DMS79 treated with DMSO at 0.1 percent for 48 hours (cell line): ENCODE results near the gene ITGB5.
"Not testable (repeated sequence)": the region's sequence is repeated elsewhere in the genome, so short reads cannot be mapped to it uniquely, and the experiment has no call there.

Experiments used
- DNase-seq: peaks from one replicate; lab custom pipeline; 2025; lab: John Stamatoyannopoulos, UW

Gene ITGB5

DNA sequence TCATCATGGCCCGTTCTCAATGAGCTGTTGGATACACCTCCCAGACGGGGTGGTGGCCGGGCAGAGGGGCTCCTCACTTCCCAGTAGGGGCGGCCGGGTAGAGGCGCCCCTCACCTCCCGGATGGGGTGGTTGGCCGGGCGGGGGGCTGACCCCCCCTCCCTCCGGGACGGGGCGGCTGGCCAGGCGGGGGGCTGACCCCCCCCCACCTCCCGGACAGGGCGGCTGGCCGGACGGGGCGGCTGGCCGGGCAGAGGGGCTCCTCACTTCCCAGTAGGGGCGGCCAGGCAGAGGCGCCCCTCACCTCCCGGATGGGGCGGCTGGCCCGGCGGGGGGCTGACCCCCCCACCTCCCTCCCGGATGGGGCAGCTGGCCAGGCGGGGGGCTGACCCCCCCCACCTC lies 137.3 kb downstream of the ITGB5 start:
- DNase-seq = not testable (repeated sequence)

GRCh38 chr3:124748560-124749198 lies 138.5 kb downstream of the ITGB5 start:
- no peak for DNase-seq

GRCh38 chr3:124747111-124747981 lies 139.8 kb downstream of the ITGB5 start:
- DNase-seq = peak; percentile 91

DNA sequence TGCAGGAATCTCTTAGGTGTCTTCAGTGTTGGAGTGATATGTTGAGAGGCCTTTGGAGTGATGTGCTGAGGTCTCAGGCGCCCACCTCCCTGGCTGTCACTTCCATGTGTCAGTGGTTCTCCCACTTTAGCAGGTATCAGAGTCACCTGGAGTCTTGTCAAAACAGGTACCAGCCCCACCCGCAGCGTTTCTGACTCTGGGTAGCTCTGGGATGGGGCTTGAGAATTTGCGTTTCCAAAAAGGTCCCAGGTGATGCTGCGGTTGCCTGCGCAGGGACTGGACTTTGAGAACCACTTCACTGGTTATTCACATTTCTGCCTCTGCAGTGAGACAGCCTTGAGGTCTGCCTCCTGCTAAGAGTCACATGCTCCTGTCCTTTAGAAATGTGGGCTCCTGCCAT lies 141.4 kb downstream of the ITGB5 start:
- peak; percentile 73 for DNase-seq

DNA sequence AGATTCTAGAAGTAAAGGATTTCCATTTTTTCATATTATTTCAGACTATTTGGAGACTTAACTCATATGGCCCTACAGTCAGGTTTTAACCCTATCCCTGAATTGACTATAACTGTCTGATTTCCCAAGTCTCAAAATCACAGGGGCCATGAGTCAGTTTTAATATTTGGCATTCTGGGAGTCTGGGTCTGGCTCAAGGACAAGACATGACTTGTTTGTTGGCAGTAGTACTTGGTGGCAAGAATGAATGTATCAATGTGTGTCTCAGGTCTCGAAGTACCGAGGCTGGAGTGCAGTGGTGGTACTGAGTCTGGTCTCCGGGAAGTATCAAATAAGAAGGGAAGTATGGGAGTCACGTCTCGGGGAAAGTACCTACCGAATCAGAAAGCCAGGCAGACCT lies 146.1 kb downstream of the ITGB5 start:
- no peak for DNase-seq

DNA sequence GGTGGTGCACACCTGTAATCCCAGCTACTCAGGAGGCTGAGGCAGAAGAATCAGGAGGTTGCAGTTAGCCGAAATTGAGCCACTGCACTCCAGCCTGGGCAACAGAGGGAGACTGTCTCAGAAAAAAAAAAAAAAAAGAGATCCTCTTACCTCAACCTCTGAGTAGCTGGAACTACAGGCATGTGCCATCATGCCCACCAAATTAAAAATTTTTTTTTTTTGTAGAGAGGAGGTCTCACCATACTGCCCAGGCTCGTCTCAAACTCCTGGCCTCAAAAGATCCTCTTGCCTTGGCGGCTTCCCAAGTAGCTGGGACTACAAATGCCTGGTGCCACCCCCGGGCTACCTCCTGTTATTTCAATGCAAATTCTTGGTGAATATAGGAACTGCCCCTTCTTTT lies 155.4 kb downstream of the ITGB5 start:
- no peak for DNase-seq

DNA sequence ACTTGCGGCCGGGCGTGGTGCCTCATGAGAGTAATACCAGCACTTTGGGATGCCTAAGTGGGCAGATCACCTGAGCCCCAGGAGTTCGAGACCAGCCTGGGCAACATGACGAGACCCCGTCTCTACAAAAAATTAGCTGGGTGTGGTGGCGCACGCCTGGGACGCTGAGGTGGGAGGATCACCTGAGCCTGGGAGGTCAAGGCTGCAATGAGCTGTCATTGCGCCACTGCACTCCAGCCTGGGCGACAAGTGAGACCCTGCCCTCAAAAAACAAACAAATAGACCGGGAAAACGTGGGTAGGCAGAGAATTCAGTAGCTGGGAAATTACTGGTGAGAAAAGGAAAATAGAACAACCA lies 156.2 kb downstream of the ITGB5 start:
- DNase-seq = no peak

DNA sequence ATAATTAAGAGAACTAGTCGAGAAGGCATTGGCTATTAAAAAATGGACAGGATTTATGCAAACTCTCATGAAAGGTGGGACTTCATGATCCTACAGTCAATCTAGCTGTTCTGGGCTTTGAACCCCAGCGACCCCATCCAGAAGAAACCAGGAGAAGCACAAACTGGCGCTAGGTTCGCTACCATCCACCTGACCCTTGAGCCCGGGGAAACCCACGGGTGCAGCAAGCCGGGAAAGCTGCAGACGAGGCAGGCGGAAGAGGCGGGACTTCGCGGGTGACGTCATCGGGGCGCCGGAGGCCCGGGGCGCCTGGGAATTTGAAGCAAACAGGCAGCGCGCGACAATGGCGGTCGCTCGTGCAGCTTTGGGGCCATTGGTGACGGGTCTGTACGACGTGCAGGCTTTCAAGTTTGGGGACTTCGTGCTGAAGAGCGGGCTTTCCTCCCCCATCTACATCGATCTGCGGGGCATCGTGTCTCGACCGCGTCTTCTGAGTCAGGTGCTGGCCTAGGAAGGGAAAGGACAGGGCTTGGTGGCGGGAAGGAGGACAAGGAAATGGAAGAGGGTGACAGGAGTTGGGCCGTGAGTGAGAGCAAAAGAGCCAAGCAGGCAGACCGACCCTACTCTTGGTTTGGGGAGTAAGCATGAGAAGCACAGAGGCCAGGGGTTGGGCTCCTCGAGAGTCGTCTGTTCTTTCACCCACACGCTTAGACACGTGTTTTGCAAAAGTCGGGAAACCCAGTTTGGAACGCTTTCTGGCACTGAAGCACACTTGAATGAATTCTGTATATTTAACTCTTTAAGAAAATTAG lies 156.8 kb downstream of the ITGB5 start, which contains the start of gene UMPS:
TSS of gene UMPS (plus strand) at position 324 of the 812 bp plus-strand sequence. CDS start at position 344, 20 bp downstream.
- peak; percentile 83 for DNase-seq

GRCh38 chr3:124722589-124722988 lies 164.6 kb downstream of the ITGB5 start:
- no peak for DNase-seq

DNA sequence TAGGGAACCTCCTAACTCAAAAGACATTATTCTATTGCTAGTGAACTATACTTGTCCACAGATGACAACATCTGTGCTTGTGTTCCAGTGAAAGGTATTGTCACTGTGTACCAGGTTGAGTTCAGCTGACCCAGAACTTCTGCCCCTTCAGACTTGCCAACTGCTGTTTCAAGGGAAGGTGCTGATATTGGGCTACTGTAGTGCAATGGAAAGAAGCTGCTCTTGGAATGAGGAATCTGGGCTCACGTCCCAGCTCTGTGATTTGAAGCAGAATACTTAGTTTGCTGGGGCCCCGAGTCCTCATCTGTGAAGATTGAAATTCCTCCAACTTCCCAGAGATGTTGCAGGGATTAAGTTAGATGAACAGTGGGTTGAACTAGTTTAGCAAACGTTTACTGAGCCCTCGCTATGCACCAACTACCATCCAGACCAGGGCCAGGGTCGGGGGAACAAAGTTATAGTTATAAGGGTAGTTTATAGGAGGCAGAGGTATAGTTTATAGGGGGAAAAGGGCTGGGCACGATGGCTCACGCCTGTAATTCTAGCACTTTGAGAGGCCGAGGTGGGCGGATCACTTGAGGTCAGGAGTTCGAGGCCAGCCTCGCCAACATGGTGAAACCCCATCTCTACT lies 172.8 kb downstream of the ITGB5 start:
- no peak for DNase-seq
